ENCODE data around the gene SLC16A10.

SLC16A10 gene, protein sequence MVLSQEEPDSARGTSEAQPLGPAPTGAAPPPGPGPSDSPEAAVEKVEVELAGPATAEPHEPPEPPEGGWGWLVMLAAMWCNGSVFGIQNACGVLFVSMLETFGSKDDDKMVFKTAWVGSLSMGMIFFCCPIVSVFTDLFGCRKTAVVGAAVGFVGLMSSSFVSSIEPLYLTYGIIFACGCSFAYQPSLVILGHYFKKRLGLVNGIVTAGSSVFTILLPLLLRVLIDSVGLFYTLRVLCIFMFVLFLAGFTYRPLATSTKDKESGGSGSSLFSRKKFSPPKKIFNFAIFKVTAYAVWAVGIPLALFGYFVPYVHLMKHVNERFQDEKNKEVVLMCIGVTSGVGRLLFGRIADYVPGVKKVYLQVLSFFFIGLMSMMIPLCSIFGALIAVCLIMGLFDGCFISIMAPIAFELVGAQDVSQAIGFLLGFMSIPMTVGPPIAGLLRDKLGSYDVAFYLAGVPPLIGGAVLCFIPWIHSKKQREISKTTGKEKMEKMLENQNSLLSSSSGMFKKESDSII

GRCh38 chr6:111087106-111087835, at the start of gene SLC16A10:
TSS of gene SLC16A10 (plus strand) at chr6:111087503. CDS start at chr6:111087753, 250 bp downstream.
- TF ChIP-seq ZBTB7A (IDR thresholded peaks at IDR 0.05; ENCODE audit: low read depth) (no peak), FOXM1 (IDR thresholded peaks at IDR 0.05; ENCODE audit: borderline replicate concordance, low read depth) (no peak), REST (IDR thresholded peaks at IDR 0.05; ENCODE audit: low read depth) (no peak), TAF1 (IDR thresholded peaks at IDR 0.05; ENCODE audit: low read depth) (peak; percentile 50; the same call in 1 of the 2 replicates), RAD21 (IDR thresholded peaks at IDR 0.05; ENCODE audit: low read depth) (no peak), EGR1 (IDR thresholded peaks at IDR 0.05) (peak; percentile 92), YY1 (IDR thresholded peaks at IDR 0.05; ENCODE audit: low read depth) (0 out of 2 replicates have a peak, but pooled peaks have one; percentile 18)
- TF ChIP-seq, protein P1, sequence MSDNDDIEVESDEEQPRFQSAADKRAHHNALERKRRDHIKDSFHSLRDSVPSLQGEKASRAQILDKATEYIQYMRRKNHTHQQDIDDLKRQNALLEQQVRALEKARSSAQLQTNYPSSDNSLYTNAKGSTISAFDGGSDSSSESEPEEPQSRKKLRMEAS (IDR thresholded peaks at IDR 0.05): peak; percentile 57

DNA sequence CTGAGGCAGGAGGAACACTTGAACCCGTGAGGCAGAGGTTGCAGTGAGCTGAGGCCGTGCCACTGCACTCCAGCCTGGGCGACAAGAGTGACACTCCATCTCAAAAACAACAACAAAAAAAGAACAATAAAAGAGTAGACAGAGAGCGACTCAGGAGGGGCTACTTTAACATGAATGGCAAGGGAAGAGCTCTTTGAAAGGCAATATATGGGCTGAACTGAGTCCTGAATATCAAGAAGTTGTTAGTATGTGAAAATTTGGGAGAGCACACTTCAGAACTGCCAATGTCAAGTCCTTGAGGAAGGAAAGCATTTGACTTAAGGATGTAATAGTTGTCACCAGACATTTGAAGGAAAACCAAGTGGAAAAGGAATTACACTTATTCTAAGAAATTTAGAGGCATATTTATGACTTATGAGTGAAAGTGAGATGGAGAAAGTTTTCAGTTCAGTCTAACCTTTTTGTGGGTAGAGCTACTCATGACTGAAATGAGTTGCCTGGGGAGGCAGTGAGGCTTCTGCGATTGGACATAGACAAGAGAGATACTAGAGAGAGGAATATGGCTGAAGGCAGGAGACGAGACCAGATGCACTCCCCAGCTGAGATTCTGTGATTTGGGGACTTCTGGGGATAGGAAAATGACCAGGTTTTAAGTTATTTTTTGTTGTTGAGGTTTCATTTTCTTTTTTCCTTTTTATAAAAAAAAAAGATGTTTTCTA, 48.6 kb upstream of the SLC16A10 start:
- TF ChIP-seq TEAD4 (IDR thresholded peaks at IDR 0.05) (no peak), USF1 (IDR thresholded peaks at IDR 0.05) (no peak), CREB1 (IDR thresholded peaks at IDR 0.05; ENCODE audit: low read depth) (no peak), FOXM1 (IDR thresholded peaks at IDR 0.05; ENCODE audit: borderline replicate concordance, low read depth) (no peak)

- TF ChIP-seq CEBPB (IDR thresholded peaks at IDR 0.05) (no peak), TCF12 (IDR thresholded peaks at IDR 0.05; ENCODE audit: low read depth) (no peak), NFIC (IDR thresholded peaks at IDR 0.05) (no peak), TEAD4 (IDR thresholded peaks at IDR 0.05) (no peak), ZBTB7A (IDR thresholded peaks at IDR 0.05; ENCODE audit: low read depth) (no peak)
- TF ChIP-seq, protein P1 (IDR thresholded peaks at IDR 0.05): no peak
Observed at GRCh38 chr6:111041917-111042316, 45.4 kb upstream of the SLC16A10 start.

- TF ChIP-seq TEAD4 (IDR thresholded peaks at IDR 0.05) (no peak), TAF1 (IDR thresholded peaks at IDR 0.05; ENCODE audit: low read depth) (no peak), CEBPB (IDR thresholded peaks at IDR 0.05) (no peak)
Observed at GRCh38 chr6:111047244-111047643, 40.1 kb upstream of the SLC16A10 start.

DNA sequence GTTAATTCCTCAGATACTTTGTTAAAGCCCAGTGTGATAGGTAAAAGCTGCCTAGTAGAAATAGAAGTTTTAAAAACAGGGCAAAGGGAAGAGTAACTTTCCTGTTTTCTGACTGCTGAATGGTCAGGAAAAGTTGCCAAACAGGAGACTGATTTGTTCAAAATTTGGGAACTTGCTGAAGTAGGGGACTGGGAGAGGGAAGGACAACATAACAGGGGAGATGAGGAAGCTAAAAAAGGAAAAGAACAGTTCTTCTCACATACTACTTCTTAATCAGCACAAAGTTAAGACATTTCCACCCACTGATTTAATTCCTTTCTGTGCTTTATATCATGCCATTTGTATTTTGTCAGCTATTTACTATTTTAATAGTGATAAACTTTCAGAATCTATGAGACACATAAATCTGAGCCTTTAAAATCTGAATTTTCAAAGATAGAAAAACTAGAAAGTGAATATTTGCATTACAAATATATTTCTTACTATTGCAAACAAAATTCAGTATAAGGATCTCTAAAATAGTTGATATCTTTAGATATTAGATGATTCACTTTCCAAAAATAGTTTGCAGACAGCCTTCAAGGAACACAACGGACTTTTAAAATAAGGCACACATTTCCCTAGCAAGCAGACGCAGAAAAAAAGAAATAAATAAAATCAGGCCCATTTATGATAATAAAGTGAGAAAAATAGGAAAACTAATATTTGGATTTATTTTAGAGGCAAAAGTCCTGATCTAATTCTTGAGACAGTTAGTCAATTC, 36.9 kb upstream of the SLC16A10 start:
- TF ChIP-seq TCF12 (IDR thresholded peaks at IDR 0.05; ENCODE audit: low read depth) (no peak), USF1 (IDR thresholded peaks at IDR 0.05) (no peak), RAD21 (IDR thresholded peaks at IDR 0.05; ENCODE audit: low read depth) (no peak), NFIC (IDR thresholded peaks at IDR 0.05) (no peak), YY1 (IDR thresholded peaks at IDR 0.05; ENCODE audit: low read depth) (no peak), REST (IDR thresholded peaks at IDR 0.05; ENCODE audit: low read depth) (no peak), ZBTB7A (IDR thresholded peaks at IDR 0.05; ENCODE audit: low read depth) (no peak)

Measured in Ishikawa (cell line).